Measurements from ENCODE around the gene STK26.
"Not testable (repeated sequence)": the region's sequence is repeated elsewhere in the genome, so short reads cannot be mapped to it uniquely, and the experiment has no call there.

Gene STK26

GRCh38 chrX:131988236-131988635, 34.9 kb upstream of the STK26 start:
- DNase-seq (ENCODE audit: low read depth), result no peak
- H3K4me3 ChIP-seq (ENCODE audit: low read depth, low read length), result no peak overlapping the region
- no peak for TF ChIP-seq CTCF (IDR thresholded peaks at IDR 0.05; ENCODE audit: control insufficient read depth, extremely low read depth, insufficient read depth)

GRCh38 chrX:132001127-132001526, 22.0 kb upstream of the STK26 start:
- no peak for DNase-seq (ENCODE audit: low read depth)
- no peak for TF ChIP-seq CTCF (IDR thresholded peaks at IDR 0.05; ENCODE audit: control insufficient read depth, extremely low read depth, insufficient read depth)
- no peak overlapping the region for H3K4me3 ChIP-seq (ENCODE audit: low read depth, low read length)

GRCh38 chrX:132004728-132005127, 18.4 kb upstream of the STK26 start:
- H3K4me3 ChIP-seq (ENCODE audit: low read depth, low read length), result no peak overlapping the region
- DNase-seq (ENCODE audit: low read depth), result no peak
- no peak for TF ChIP-seq CTCF (IDR thresholded peaks at IDR 0.05; ENCODE audit: control insufficient read depth, extremely low read depth, insufficient read depth)

- H3K4me3 ChIP-seq (ENCODE audit: low read depth, low read length), result no peak overlapping the region
- no peak for TF ChIP-seq CTCF (IDR thresholded peaks at IDR 0.05; ENCODE audit: control insufficient read depth, extremely low read depth, insufficient read depth)
- no peak for DNase-seq (ENCODE audit: low read depth)
Measured at GRCh38 chrX:132009350-132009749, 13.8 kb upstream of the STK26 start.

GRCh38 chrX:132010213-132010612, 12.9 kb upstream of the STK26 start:
- H3K4me3 ChIP-seq (ENCODE audit: low read depth, low read length); DNase-seq (ENCODE audit: low read depth): not testable (repeated sequence)

- no peak overlapping the region for H3K4me3 ChIP-seq (ENCODE audit: low read depth, low read length)
- no peak for TF ChIP-seq CTCF (IDR thresholded peaks at IDR 0.05; ENCODE audit: control insufficient read depth, extremely low read depth, insufficient read depth)
- DNase-seq (ENCODE audit: low read depth), result no peak
Measured at GRCh38 chrX:132015875-132016274, 7.2 kb upstream of the STK26 start.

- no peak for TF ChIP-seq CTCF (IDR thresholded peaks at IDR 0.05; ENCODE audit: control insufficient read depth, extremely low read depth, insufficient read depth)
- no peak for DNase-seq (ENCODE audit: low read depth)
- H3K4me3 ChIP-seq (ENCODE audit: low read depth, low read length), result no peak overlapping the region
Measured at GRCh38 chrX:132016628-132017430, 6.3 kb upstream of the STK26 start.

Measured in LNCaP clone FGC (cell line).